Heart left ventricle (tissue), 16 donors: Measurements from ENCODE around the gene SEMA5B. TPM values are rescaled to one million over a fixed set of nuclear protein-coding genes. Genes with fewer than 3 reads are reported as not detected.

Source experiments
- ATAC-seq, 4 donors: fragments of 200-7000 bp; cut with Tn5 transposase; one replicate each; pipeline ENCODE4 v1.9.1; 2020 to 2022; ENCODE audit warnings: moderate library complexity in 4 of 4, mild to moderate bottlenecking in 3 of 4, moderate number of reproducible peaks in 1 of 4
- DNase-seq, 5 donors: peaks; one replicate each; pipeline ENCODE4 v3.0.0-alpha.2; 2020
- H3K27ac ChIP-seq, 12 donors: fragments of 200-600 bp; sonication (generic) in 4 of 12; one replicate each; pipeline versions ENCODE4 v1.5.0 to v1.8.0; 2016 to 2022; ENCODE audit warnings: mild to moderate bottlenecking in 2 of 12
- H3K27me3 ChIP-seq, 9 donors: fragments of 200-600 bp; sonication (generic) in 2 of 9; one replicate each; pipeline versions ENCODE4 v1.5.1 to v1.8.0; 2016 to 2022; ENCODE audit warnings: mild to moderate bottlenecking in 3 of 9
- H3K36me3 ChIP-seq, 9 donors: fragments of 200-600 bp; sonication (generic) in 2 of 9; one replicate each; pipeline versions ENCODE4 v1.5.0 to v1.8.0; 2018 to 2022; ENCODE audit warnings: mild to moderate bottlenecking in 2 of 9
- H3K4me1 ChIP-seq, 12 donors: fragments of 200-600 bp; sonication (generic) in 4 of 12; one replicate each; pipeline versions ENCODE4 v1.5.0 to v1.8.0; 2016 to 2022; ENCODE audit warnings: mild to moderate bottlenecking in 3 of 12
- H3K4me3 ChIP-seq, 12 donors: fragments of 200-600 bp; sonication (generic) in 4 of 12; one replicate each; pipeline versions ENCODE4 v1.5.0 to v1.8.0; 2017 to 2022; ENCODE audit warnings: mild to moderate bottlenecking in 9 of 12, moderate library complexity in 4 of 12
- H3K9me3 ChIP-seq, 12 donors: fragments of 200-600 bp; sonication (generic) in 4 of 12; one replicate each; pipeline versions ENCODE4 v1.5.0 to v1.8.0; 2016 to 2022; ENCODE audit warnings: mild to moderate bottlenecking in 1 of 12
- CTCF ChIP-seq, 12 donors: fragments of 200-600 bp; sonication (generic) in 4 of 12; IDR thresholded peaks; one replicate each; pipeline versions ENCODE4 v1.5.0 to v1.8.0; 2018 to 2022; ENCODE audit warnings: antibody characterized with exemption in 12 of 12, mild to moderate bottlenecking in 5 of 12
- POLR2A ChIP-seq, 2 donors: fragments of 450-650 bp; IDR thresholded peaks; one replicate each; pipeline ENCODE4 v1.6.1; 2017; ENCODE audit warnings: antibody characterized with exemption in 2 of 2, mild to moderate bottlenecking in 2 of 2, moderate library complexity in 2 of 2
- WGBS, 4 donors: extraction: QIAGEN DNeasy Blood & Tissue Kit in 2 of 4; methylation state at CpG; one replicate each; pipeline versions ENCODE4 v1.1.5 to v1.1.7; 2013 to 2018; 5-methylcytosine and 5-hydroxymethylcytosine counted together
- intact Hi-C, 10 donors: fragments of 100-400 bp; cut with DNase I; formaldehyde crosslinking; loops; one replicate each; pipeline versions ENCODE4 v1.11.1 to v1.14.2; 2022
- polyA plus RNA-seq, 2 donors: library from polyadenylated mRNA; stranded (reverse); fragments of 200-250 nt; gene quantifications; one replicate each; pipeline ENCODE4 v1.2.3, GENCODE V29; 2013
- total RNA-seq, 9 donors: library from RNA; depleted of rRNA in 2 of 9; stranded (reverse); fragments of >200 nt in 2 of 9; fragmentation: NEBNext Ultra II Directional in 3 of 9; extraction: Animal tissue kit (Norgen Biotek cat#: 25700) in 3 of 9; gene quantifications; one replicate each; pipeline versions ENCODE4 v1.1.0 to v1.2.4, GENCODE V29; 2016 to 2023
- donor health status: ischemic (EF 13 %, LVEDD 7.1; RV severe dilation, severe dysfunction).
- donor health status: healthy with polysubstance abuse.
- donor health status: DM: no; HTN: yes; CAD: no.
- donor health status: DM: no; HTN: no; CAD: no.
- donor health status: ischemic (EF 25% LVEDD 6.9; RV normal size, moderate dysfunction).
- donor health status: ischemic (EF 25% LVEDD 5.7; RV mildly dilated, moderate dysfunction).
- donor health status: healthy.
- donor health status: DM: yes; HTN: yes; CAD: no.
- donor health status: ischemic (EF 35%, LVEDD 5.7; RV mildly dilated, moderate dysfunction).
- donor health status: nonischemic (EF 11% LVEDD 7.7; RV severe dilation, severe dysfunction).
- donor health status: DM: yes; HTN: yes; CAD: no.
- donor health status: PGD.
- donor health status: ischemic (EF 29% LVEDD 5.4; RV normal size, mild dysfunction).
- donor health status: nonischemic (EF 23%, LVEDD 6.1; RV moderate dilation, normal function).

The SEMA5B gene
- total and polyA plus RNA-seq, 11 donors: 2.2 to 16.7 (median 7.0) TPM

GRCh38 chr3:123021996-123022510 is 5.5 kb downstream of the SEMA5B start:
- WGBS, 4 donors: 69 to 79% (median 76%) methylated on average over 7 of the region's 7 CpGs

GRCh38 chr3:123021388-123021787 is 6.2 kb downstream of the SEMA5B start:
- Histone ChIP-seq H3K9me3 (no peaks in the 10 kb centered on the region), H3K27me3 (peaks cover 0 to 25% (median 0%) of the 10 kb centered on the region in 9 donors), H3K4me1 (peaks cover 0 to 23% (median 6%) of the 10 kb centered on the region in 12 donors), H3K27ac (no peak overlapping the region), H3K36me3 (no peaks in the 10 kb centered on the region), H3K4me3 (no peak overlapping the region)
- ATAC-seq (no peak), DNase-seq (no peak)
- WGBS, 4 donors: 85 to 93% (median 87%) methylated on average over 7 of the region's 7 CpGs
- intact Hi-C loops: loop anchor here in 5 of 10 donors (5.0 to 10.0 kb wide), 4 partner anchors 34 to 533 kb away; no protein-coding TSS in a partner anchor
- TF ChIP-seq POLR2A (IDR thresholded peaks at IDR 0.05): no peak
- TF ChIP-seq CTCF (IDR thresholded peaks at IDR 0.05): no peak

More at GRCh38 chr3:123021996-123022510, 5.5 kb downstream of the SEMA5B start:
- no peak for DNase-seq
- H3K36me3 ChIP-seq: no peaks in the 10 kb centered on the region
- no peak for ATAC-seq
- no peak overlapping the region for H3K27ac ChIP-seq
- intact Hi-C loops: loop anchor here in 5 of 10 donors (5.0 to 10.0 kb wide), 4 partner anchors 35 to 533 kb away; no protein-coding TSS in a partner anchor
- H3K27me3 ChIP-seq: peaks cover 0 to 32% (median 5%) of the 10 kb centered on the region in 9 donors
- H3K9me3 ChIP-seq: no peaks in the 10 kb centered on the region
- no peak overlapping the region for H3K4me3 ChIP-seq
- H3K4me1 ChIP-seq: peaks cover 0 to 25% (median 12%) of the 10 kb centered on the region in 12 donors
- TF ChIP-seq POLR2A (IDR thresholded peaks at IDR 0.05) (no peak), CTCF (IDR thresholded peaks at IDR 0.05) (no peak)

- peaks cover 0 to 18% (median 0%) of the 10 kb centered on the region in 9 donors for H3K27me3 ChIP-seq
- H3K27ac ChIP-seq: no peak overlapping the region
- 67 to 94% (median 81%) methylated on average over 3 of the region's 3 CpGs for WGBS, 4 donors
- H3K9me3 ChIP-seq: no peaks in the 10 kb centered on the region
- DNase-seq: no peak
- H3K4me1 ChIP-seq: peaks cover 0 to 18% (median 3%) of the 10 kb centered on the region in 12 donors
- no peak overlapping the region for H3K4me3 ChIP-seq
- no peak for TF ChIP-seq POLR2A (IDR thresholded peaks at IDR 0.05)
- no peak for TF ChIP-seq CTCF (IDR thresholded peaks at IDR 0.05)
- no peaks in the 10 kb centered on the region for H3K36me3 ChIP-seq
- intact Hi-C loops: loop anchor here in 5 of 10 donors (5.0 to 10.0 kb wide), 4 partner anchors 33 to 534 kb away; no protein-coding TSS in a partner anchor
- no peak for ATAC-seq
Measured at GRCh38 chr3:123020709-123021108, 6.9 kb downstream of the SEMA5B start.

GRCh38 chr3:123019591-123019990 is 8.0 kb downstream of the SEMA5B start:
- Histone ChIP-seq H3K27me3 (peaks cover 0 to 7% (median 0%) of the 10 kb centered on the region in 9 donors), H3K36me3 (no peaks in the 10 kb centered on the region), H3K27ac (no peak overlapping the region), H3K4me1 (peaks cover 0 to 18% (median 3%) of the 10 kb centered on the region in 12 donors), H3K4me3 (no peak overlapping the region), H3K9me3 (no peaks in the 10 kb centered on the region)
- DNase-seq (no peak), ATAC-seq (no peak)
- WGBS, 4 donors: 91 to 95% (median 93%) methylated on average over 5 of the region's 5 CpGs
- TF ChIP-seq CTCF (IDR thresholded peaks at IDR 0.05): no peak
- TF ChIP-seq POLR2A (IDR thresholded peaks at IDR 0.05): no peak
- intact Hi-C loops: no loop called here
